HepG2 (cell line): ENCODE results near the gene CCL22. TPM values are rescaled to one million over a fixed set of nuclear protein-coding genes. Genes with fewer than 3 reads are reported as not detected.

Experiments used
- ATAC-seq: fragments of 200-7000 bp; cut with Tn5 transposase; 3 replicates; pipeline ENCODE4 v1.9.1; 2020; ENCODE audit warnings: mild to moderate bottlenecking, moderate library complexity
- BruUV-seq: library from RNA; stranded (reverse); fragments of 400-500 nt; replicated peaks from 2 replicates; lab custom pipeline; 2021; lab: Mats Ljungman, UMichigan
- CTCF ChIA-PET: fragments of 300-600 bp; formaldehyde crosslinking; extraction: SDS; loops from one replicate; lab custom pipeline; 2021; ENCODE audit warnings: low total read pairs, inconsistent platforms, low intra/inter-chr PET ratio; lab: Yijun Ruan, JAX
- POLR2A ChIA-PET: fragments of 350-600 bp; sonication (Branson Sonifier 250); formaldehyde crosslinking; loops from one replicate; lab custom pipeline; 2020; ENCODE audit warnings: antibody characterized with exemption, inconsistent platforms; lab: Yijun Ruan, JAX
- DNase-seq: peaks from one replicate; pipeline ENCODE4 v3.0.0-alpha.2; 2015; ENCODE audit warnings: low spot score
- FAIRE-seq: peaks from 3 replicates; lab custom pipeline; 2011; peaks lifted over from hg19 to GRCh38; lab: Jason Lieb, UNC
- H2AFZ ChIP-seq: one replicate; pipeline ENCODE4 v1.6.1; 2011; ENCODE audit warnings: low read length, inconsistent platforms
- H3K27ac ChIP-seq: fragments of 300-600 bp; 3 replicates; pipeline ENCODE4 v1.8.0; 2011; ENCODE audit warnings: mixed run types, mild to moderate bottlenecking, mixed read lengths, low read length, inconsistent platforms; ENCODE audit not compliant: insufficient read depth; ENCODE audit errors: extremely low read length
- H3K27me3 ChIP-seq, 2 experiments: fragments of 200-600 bp in 1 of 2; 2 replicates in 1 of 2; 3 replicates in 1 of 2; pipeline versions ENCODE4 v1.6.0 to v1.8.0; 2011; ENCODE audit warnings: low read length in 2 of 2, mild to moderate bottlenecking in 2 of 2, moderate library complexity in 2 of 2, inconsistent platforms in 1 of 2; ENCODE audit not compliant: insufficient read depth in 2 of 2, control insufficient read depth in 1 of 2
- H3K36me3 ChIP-seq, 2 experiments: fragments of 200-600 bp in 1 of 2; replicated peaks in 1 of 2; 2 replicates in 1 of 2; 3 replicates in 1 of 2; pipeline versions ENCODE4 v1.5.1 to v1.8.0; 2011; ENCODE audit warnings: low read length in 2 of 2, inconsistent platforms in 1 of 2; ENCODE audit not compliant: insufficient read depth in 2 of 2, control insufficient read depth in 1 of 2
- H3K4me1 ChIP-seq: 2 replicates; pipeline ENCODE4 v1.5.1; 2012; ENCODE audit warnings: low read length, inconsistent platforms; ENCODE audit not compliant: insufficient read depth
- H3K4me2 ChIP-seq: 2 replicates; pipeline ENCODE4 v1.6.0; 2011; ENCODE audit warnings: low read depth, low read length, inconsistent platforms
- H3K4me3 ChIP-seq, 3 experiments: fragments of 200-600 bp in 1 of 3; sonication (generic), shearing (Covaris generic) in 1 of 3; replicated peaks in 1 of 3; 2 replicates each; pipeline ENCODE4 v1.5.1; 2011 to 2016; ENCODE audit warnings: low read length in 3 of 3, inconsistent platforms in 2 of 3, low read depth in 2 of 3, mild to moderate bottlenecking in 2 of 3, control low read depth in 1 of 3, mixed read lengths in 1 of 3; ENCODE audit not compliant: insufficient read depth in 1 of 3
- H3K79me2 ChIP-seq: one replicate; pipeline ENCODE4 v1.6.1; 2011; ENCODE audit warnings: low read length, inconsistent platforms; ENCODE audit not compliant: insufficient read depth
- H3K9ac ChIP-seq: 2 replicates; pipeline ENCODE4 v1.6.0; 2011; ENCODE audit warnings: mild to moderate bottlenecking, low read depth, low read length, inconsistent platforms; ENCODE audit not compliant: insufficient read depth
- H3K9me3 ChIP-seq: 2 replicates; pipeline ENCODE4 v1.5.1; 2012; ENCODE audit warnings: mild to moderate bottlenecking, low read length
- H4K20me1 ChIP-seq: 2 replicates; pipeline ENCODE4 v1.6.0; 2011; ENCODE audit warnings: inconsistent platforms, mild to moderate bottlenecking, low read length, moderate library complexity; ENCODE audit not compliant: insufficient read depth
- ATF1 ChIP-seq: IDR thresholded peaks from 2 replicates; pipeline ENCODE4 v1.6.1; 2016; ENCODE audit warnings: mild to moderate bottlenecking, control low read depth
- BRCA1 ChIP-seq: sonication (generic); formaldehyde crosslinking; IDR thresholded peaks from 2 replicates; pipeline ENCODE4 v1.4.0; 2020; ENCODE audit warnings: missing genetic modification reagents
- GFI1 ChIP-seq: sonication (generic); formaldehyde crosslinking; IDR thresholded peaks from 2 replicates; pipeline ENCODE4 v1.5.0; 2020; ENCODE audit warnings: missing genetic modification reagents, mild to moderate bottlenecking, borderline replicate concordance
- MXD3 ChIP-seq: IDR thresholded peaks from 2 replicates; pipeline ENCODE4 v1.6.1; 2016; ENCODE audit warnings: mild to moderate bottlenecking, missing biosample characterization, missing genetic modification reagents
- TBP ChIP-seq: sonication (generic); formaldehyde crosslinking; IDR thresholded peaks from 2 replicates; pipeline ENCODE4 v1.5.0; 2020; ENCODE audit warnings: missing genetic modification reagents
- ZNF10 ChIP-seq: sonication (generic); formaldehyde crosslinking; IDR thresholded peaks from 2 replicates; pipeline ENCODE4 v1.4.0; 2020; ENCODE audit warnings: mild to moderate bottlenecking, low read depth, missing genetic modification reagents, borderline replicate concordance
- ZNF142 ChIP-seq: sonication (generic); formaldehyde crosslinking; IDR thresholded peaks from 2 replicates; pipeline ENCODE4 v1.4.0; 2020; ENCODE audit warnings: missing genetic modification reagents
- ZNF234 ChIP-seq: sonication (generic); formaldehyde crosslinking; conservative IDR thresholded peaks from 2 replicates; pipeline ENCODE4 v1.5.1; 2020; ENCODE audit warnings: mild to moderate bottlenecking, missing genetic modification reagents
- ZNF251 ChIP-seq: sonication (generic); formaldehyde crosslinking; IDR thresholded peaks from 2 replicates; pipeline ENCODE4 v1.9.0; 2021; ENCODE audit warnings: mild to moderate bottlenecking, missing genetic modification reagents
- ZNF446 ChIP-seq: sonication (generic); formaldehyde crosslinking; IDR thresholded peaks from 2 replicates; pipeline ENCODE4 v1.5.0; 2020; ENCODE audit warnings: mild to moderate bottlenecking, missing genetic modification reagents
- ZNF556 ChIP-seq: sonication (generic); formaldehyde crosslinking; IDR thresholded peaks from 2 replicates; pipeline ENCODE4 v1.4.0; 2020; ENCODE audit warnings: mild to moderate bottlenecking, missing genetic modification reagents, borderline replicate concordance
- ZNF615 ChIP-seq: sonication (generic); formaldehyde crosslinking; IDR thresholded peaks from 2 replicates; pipeline ENCODE4 v1.5.0; 2020; ENCODE audit warnings: mild to moderate bottlenecking, missing genetic modification reagents, borderline replicate concordance
- ZSCAN31 ChIP-seq: sonication (generic); formaldehyde crosslinking; IDR thresholded peaks from 2 replicates; pipeline ENCODE4 v1.5.0; 2020; ENCODE audit warnings: low read depth, mild to moderate bottlenecking, missing genetic modification reagents
- WGBS: methylation state at CpG from one replicate; pipeline ENCODE4 v1.1.6; 2017; ENCODE audit warnings: low lambda C conversion rate; 5-methylcytosine and 5-hydroxymethylcytosine counted together
- in situ Hi-C: cut with HindIII; loops from 2 replicates; pipeline ENCODE4 v1.10.0; 2017; ENCODE audit warnings: low pct_unique_long_range_greater_than_20kb; ENCODE audit not compliant: extremely low pct_ligation_motif_present
- intact Hi-C: fragments of 100-400 bp; cut with micrococcal nuclease; formaldehyde crosslinking; loops from one replicate; pipeline ENCODE4 v1.10.0; 2022; ENCODE audit not compliant: unreplicated experiment
- polyA plus RNA-seq, 8 experiments: library from polyadenylated mRNA; depleted of rRNA in 3 of 8; stranded (reverse) in 7 of 8; unstranded in 1 of 8; fragments of >200 nt; fragmentation: Illumina TruSeq in 4 of 8; extraction: Trizol in 4 of 8; gene quantifications; 2 replicates each; pipeline versions ENCODE4 v1.2.1 to v1.2.3, GENCODE V29; 2011 to 2016; ENCODE audit warnings: low read depth in 4 of 8, missing spikeins in 1 of 8, mixed read lengths in 1 of 8; ENCODE audit not compliant: insufficient read depth in 1 of 8
- total RNA-seq, 5 experiments: library from RNA; depleted of rRNA; stranded (reverse); fragments of >200 nt; fragmentation: Illumina TruSeq; extraction: Trizol; gene quantifications; 2 replicates each; pipeline ENCODE4 v1.2.3, GENCODE V29; 2016; ENCODE audit warnings: low read depth in 1 of 5
- TF ChIP-seq, protein P1 (sequence below): sonication (generic); formaldehyde crosslinking; IDR thresholded peaks from 2 replicates; pipeline ENCODE4 v1.4.0; 2020; ENCODE audit warnings: mild to moderate bottlenecking, missing genetic modification reagents, borderline replicate concordance

Gene CCL22
- total and polyA plus RNA-seq, 2 of the 13 experiments (the other 11 are each of a cell fraction or from before 2014, with no cell fraction given), result not detected

- no peak overlapping the region for H3K4me3 ChIP-seq
- intact Hi-C loops, result no loop called here
- no peaks in the 10 kb centered on the region for H3K79me2 ChIP-seq
- WGBS, result 30% methylated on average over 7 of the region's 7 CpGs
- H3K36me3 ChIP-seq, result no peaks in the 10 kb centered on the region
- no peaks in the 10 kb centered on the region for H4K20me1 ChIP-seq
- POLR2A ChIA-PET, result no interaction called here
- H3K4me2 ChIP-seq, result no peak overlapping the region
- ATAC-seq (no peak), DNase-seq (no peak), FAIRE-seq (no peak)
- no peaks in the 10 kb centered on the region for H3K9me3 ChIP-seq
- CTCF ChIA-PET, result no interaction called here
- peaks cover 39% of the 10 kb centered on the region for H3K4me1 ChIP-seq
- BruUV-seq, result no TSS peak
- H3K27me3 ChIP-seq, result peaks cover 0 to 18% of the 10 kb centered on the region in 2 experiments; a peak in 4 of 5 replicates
- H2AFZ ChIP-seq, result no peak overlapping the region
- H3K9ac ChIP-seq, result no peak overlapping the region
- in situ Hi-C loops, result no loop called here
- no peak overlapping the region for H3K27ac ChIP-seq
- TF ChIP-seq MXD3 (CRISPR knock-in tag) (no peak), ZNF615 (CRISPR knock-in tag) (no peak), GFI1 (no peak), ZNF10 (no peak), ZNF556 (no peak), ZNF251 (CRISPR knock-in tag) (no peak), BRCA1 (CRISPR knock-in tag) (no peak), ZSCAN31 (no peak), ZNF234 (CRISPR knock-in tag) (no peak), TBP (CRISPR knock-in tag) (no peak), ZNF142 (CRISPR knock-in tag) (no peak), ATF1 (CRISPR knock-in tag) (no peak), ZNF446 (CRISPR knock-in tag) (no peak)
- TF ChIP-seq, protein P1, sequence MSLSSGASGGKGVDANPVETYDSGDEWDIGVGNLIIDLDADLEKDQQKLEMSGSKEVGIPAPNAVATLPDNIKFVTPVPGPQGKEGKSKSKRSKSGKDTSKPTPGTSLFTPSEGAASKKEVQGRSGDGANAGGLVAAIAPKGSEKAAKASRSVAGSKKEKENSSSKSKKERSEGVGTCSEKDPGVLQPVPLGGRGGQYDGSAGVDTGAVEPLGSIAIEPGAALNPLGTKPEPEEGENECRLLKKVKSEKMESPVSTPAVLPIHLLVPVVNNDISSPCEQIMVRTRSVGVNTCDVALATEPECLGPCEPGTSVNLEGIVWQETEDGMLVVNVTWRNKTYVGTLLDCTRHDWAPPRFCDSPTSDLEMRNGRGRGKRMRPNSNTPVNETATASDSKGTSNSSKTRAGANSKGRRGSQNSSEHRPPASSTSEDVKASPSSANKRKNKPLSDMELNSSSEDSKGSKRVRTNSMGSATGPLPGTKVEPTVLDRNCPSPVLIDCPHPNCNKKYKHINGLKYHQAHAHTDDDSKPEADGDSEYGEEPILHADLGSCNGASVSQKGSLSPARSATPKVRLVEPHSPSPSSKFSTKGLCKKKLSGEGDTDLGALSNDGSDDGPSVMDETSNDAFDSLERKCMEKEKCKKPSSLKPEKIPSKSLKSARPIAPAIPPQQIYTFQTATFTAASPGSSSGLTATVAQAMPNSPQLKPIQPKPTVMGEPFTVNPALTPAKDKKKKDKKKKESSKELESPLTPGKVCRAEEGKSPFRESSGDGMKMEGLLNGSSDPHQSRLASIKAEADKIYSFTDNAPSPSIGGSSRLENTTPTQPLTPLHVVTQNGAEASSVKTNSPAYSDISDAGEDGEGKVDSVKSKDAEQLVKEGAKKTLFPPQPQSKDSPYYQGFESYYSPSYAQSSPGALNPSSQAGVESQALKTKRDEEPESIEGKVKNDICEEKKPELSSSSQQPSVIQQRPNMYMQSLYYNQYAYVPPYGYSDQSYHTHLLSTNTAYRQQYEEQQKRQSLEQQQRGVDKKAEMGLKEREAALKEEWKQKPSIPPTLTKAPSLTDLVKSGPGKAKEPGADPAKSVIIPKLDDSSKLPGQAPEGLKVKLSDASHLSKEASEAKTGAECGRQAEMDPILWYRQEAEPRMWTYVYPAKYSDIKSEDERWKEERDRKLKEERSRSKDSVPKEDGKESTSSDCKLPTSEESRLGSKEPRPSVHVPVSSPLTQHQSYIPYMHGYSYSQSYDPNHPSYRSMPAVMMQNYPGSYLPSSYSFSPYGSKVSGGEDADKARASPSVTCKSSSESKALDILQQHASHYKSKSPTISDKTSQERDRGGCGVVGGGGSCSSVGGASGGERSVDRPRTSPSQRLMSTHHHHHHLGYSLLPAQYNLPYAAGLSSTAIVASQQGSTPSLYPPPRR (CRISPR knock-in tag), result no peak
Observed at GRCh38 chr16:57354311-57354710, 4.3 kb upstream of the CCL22 start.
